Prostate gland (tissue), 2 donors: ENCODE results near the gene SAMD15. TPM values are rescaled to one million over a fixed set of nuclear protein-coding genes. Genes with fewer than 3 reads are reported as not detected.
"Not testable (repeated sequence)": the region's sequence is repeated elsewhere in the genome, so short reads cannot be mapped to it uniquely, and the experiment has no call there.

Source experiments
- DNase-seq: peaks from one replicate; pipeline ENCODE4 v3.0.0-alpha.2; 2019; ENCODE audit warnings: low spot score
- H3K27ac ChIP-seq, 2 donors: fragments of 200-600 bp; sonication (generic); 2 replicates each; pipeline ENCODE4 v1.5.1; 2017 to 2019
- H3K27me3 ChIP-seq: fragments of 200-600 bp; sonication (generic); replicated peaks from 2 replicates; pipeline ENCODE4 v1.5.1; 2019; ENCODE audit not compliant: insufficient read depth
- H3K36me3 ChIP-seq, 2 donors: fragments of 200-600 bp; sonication (generic); 1 replicate in 1 of 2; 2 replicates in 1 of 2; pipeline versions ENCODE4 v1.5.1 to v1.8.1; 2017 to 2019
- H3K4me1 ChIP-seq: fragments of 200-600 bp; sonication (generic); replicated peaks from 2 replicates; pipeline ENCODE4 v1.5.1; 2019
- H3K4me3 ChIP-seq, 2 donors: fragments of 200-600 bp; sonication (generic); 2 replicates each; pipeline ENCODE4 v1.5.1; 2017 to 2019
- H3K9me3 ChIP-seq: fragments of 200-600 bp; sonication (generic); 2 replicates; pipeline ENCODE4 v1.5.1; 2017
- CTCF ChIP-seq, 4 experiments: fragments of 200-600 bp in 2 of 4; fragments of 450-650 bp in 2 of 4; sonication (generic) in 2 of 4; IDR thresholded peaks; 1 replicate in 3 of 4; 2 replicates in 1 of 4; pipeline ENCODE4 v1.5.1; 2016 to 2019; ENCODE audit warnings: antibody characterized with exemption in 4 of 4, mild to moderate bottlenecking in 2 of 4, moderate library complexity in 2 of 4
- POLR2A ChIP-seq: fragments of 450-650 bp; IDR thresholded peaks from one replicate; pipeline ENCODE4 v1.6.1; 2016; ENCODE audit warnings: antibody characterized with exemption, mild to moderate bottlenecking
- POLR2AphosphoS5 ChIP-seq: sonication (generic); formaldehyde crosslinking; IDR thresholded peaks from one replicate; pipeline ENCODE4 v1.6.1; 2017; ENCODE audit warnings: antibody characterized with exemption
- WGBS: methylation state at CpG from one replicate; pipeline ENCODE4 v1.1.5; 2018; 5-methylcytosine and 5-hydroxymethylcytosine counted together
- intact Hi-C: fragments of 100-400 bp; cut with DNase I; formaldehyde crosslinking; loops from one replicate; pipeline ENCODE4 v1.14.2; 2022
- total RNA-seq, 2 donors: library from RNA; depleted of rRNA; stranded (reverse); fragments of >200 nt; gene quantifications; one replicate each; pipeline ENCODE4 v1.1.0, GENCODE V29; 2016

SAMD15 gene
- 1 to 10 TPM in 1 of 2 donors, under 1 TPM in 1; 0.96 to 2.9 TPM for total RNA-seq

DNA sequence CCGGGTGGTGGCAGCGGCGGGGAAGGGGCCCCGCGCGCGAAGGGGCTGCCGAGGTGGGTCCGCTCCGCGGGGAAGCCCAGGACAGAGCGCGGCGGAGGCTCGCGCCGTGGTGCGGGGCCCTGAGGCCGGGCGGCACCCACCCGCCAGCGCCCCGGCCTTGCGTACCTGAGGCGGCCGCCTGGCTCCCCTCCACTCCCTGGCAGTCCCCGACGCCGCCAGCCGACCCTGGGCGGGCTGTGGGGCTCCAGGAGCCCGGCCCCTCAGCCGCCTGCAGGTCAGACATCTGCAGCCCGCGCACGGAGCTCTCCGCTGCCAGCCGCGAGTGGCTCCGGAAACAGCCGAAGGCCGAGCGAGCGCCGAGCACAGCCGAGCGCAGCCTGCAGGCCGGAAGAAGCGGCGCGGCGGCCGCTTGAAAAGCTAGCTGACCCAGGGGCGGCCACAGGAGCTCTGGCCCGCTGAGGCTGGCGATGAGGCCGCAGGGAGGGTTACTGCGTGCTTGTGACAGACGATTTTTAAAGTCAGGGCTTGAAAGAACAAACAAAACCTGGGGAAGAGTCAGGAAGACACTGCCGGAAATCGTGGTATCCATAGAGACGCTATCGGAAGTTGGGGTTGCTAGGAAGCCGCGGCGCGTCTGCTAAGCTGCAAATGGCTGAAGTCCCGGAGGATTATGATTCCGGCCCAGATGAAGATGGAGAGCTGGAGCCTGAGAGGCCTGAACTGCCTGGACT lies at the start of gene SAMD15, which contains the start of gene TMED8:
Gene SAMD15, plus strand, starts transcription at position 609 of the 731 bp plus-strand sequence. Its CDS starts 40 bp downstream, at position 649.
Gene TMED8, minus strand, starts transcription at position 324 of the 731 bp plus-strand sequence. Its CDS starts 41 bp downstream, at position 283.
- peak; percentile 80 for TF ChIP-seq POLR2AphosphoS5
- TF ChIP-seq POLR2A = peak; percentile 31
- TF ChIP-seq CTCF (IDR thresholded peaks at IDR 0.05) = peak in 2 of 4 experiments; percentile 43 to 48
- peak; percentile 74 for DNase-seq
- intact Hi-C loops = loop anchor here (2.0 to 5.0 kb wide), 2 partner anchors 54 to 80 kb away; partner anchors contain the start of genes AHSA1 and VIPAS39
- H3K4me3 ChIP-seq = peak within 1 kb of the TSS; percentile 73
- no peaks in the 10 kb centered on the region for H3K9me3 ChIP-seq
- 0% methylated on average over 34 of the region's 69 CpGs for WGBS
- peak within 1 kb of the TSS; percentile 84 to 85 for H3K27ac ChIP-seq
- peaks cover 2% of the 10 kb centered on the region for H3K4me1 ChIP-seq
- no peaks in the 10 kb centered on the region for H3K36me3 ChIP-seq
- H3K27me3 ChIP-seq = no peaks in the 10 kb centered on the region

DNA sequence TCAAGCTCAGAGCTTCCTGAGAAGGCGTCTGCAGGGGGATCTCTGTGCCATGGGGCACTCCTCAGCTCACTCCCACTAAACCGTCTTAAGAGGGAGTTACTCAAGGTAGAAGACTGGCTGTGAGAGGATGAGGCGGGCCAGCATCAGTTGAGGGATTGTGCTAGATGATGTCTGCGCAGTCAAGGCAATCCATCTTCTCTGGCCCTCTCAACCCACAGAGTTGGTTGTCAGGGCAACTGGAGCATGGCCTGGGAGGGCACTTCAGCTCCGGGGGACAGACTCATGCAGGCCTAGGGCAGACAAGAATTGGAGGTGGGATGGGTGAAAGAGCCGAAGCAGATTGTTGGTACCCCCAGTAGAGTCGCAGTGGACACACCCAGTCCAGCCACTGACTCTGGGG lies 47.3 kb upstream of the SAMD15 start:
- Histone ChIP-seq H3K4me3 (no peak overlapping the region), H3K36me3 (no peaks in the 10 kb centered on the region), H3K9me3 (no peaks in the 10 kb centered on the region), H3K27ac (no peak overlapping the region), H3K27me3 (no peaks in the 10 kb centered on the region), H3K4me1 (no peaks in the 10 kb centered on the region)
- TF ChIP-seq CTCF (IDR thresholded peaks at IDR 0.05) (no peak), POLR2AphosphoS5 (no peak), POLR2A (no peak)
- no peak for DNase-seq
- intact Hi-C loops = no loop called here
- WGBS = 88% methylated on average over 7 of the region's 7 CpGs

DNA sequence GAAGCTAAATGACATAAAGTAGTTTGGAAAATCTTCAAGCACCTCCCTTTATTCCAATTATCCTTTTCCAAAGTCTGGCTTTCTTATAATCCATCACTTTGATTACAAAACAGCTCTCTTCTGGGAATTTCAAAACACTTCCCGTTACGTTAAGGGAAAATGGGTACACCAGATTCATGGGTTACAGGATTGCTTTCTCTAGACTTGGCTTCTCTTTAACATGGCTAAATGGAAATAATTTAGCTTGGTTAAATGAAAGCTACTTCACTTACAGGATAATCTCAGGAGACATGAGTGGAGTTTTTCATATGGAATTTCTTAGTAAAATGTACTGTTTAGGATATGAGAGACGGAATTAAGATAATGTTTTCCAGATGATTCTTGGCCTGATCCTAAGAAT lies 41.6 kb upstream of the SAMD15 start:
- no peak overlapping the region for H3K4me3 ChIP-seq
- no peak for DNase-seq
- WGBS = 97% methylated on average over 3 of the region's 3 CpGs
- no peaks in the 10 kb centered on the region for H3K27me3 ChIP-seq
- TF ChIP-seq POLR2A (no peak), POLR2AphosphoS5 (no peak), CTCF (IDR thresholded peaks at IDR 0.05) (no peak)
- no peaks in the 10 kb centered on the region for H3K36me3 ChIP-seq
- H3K27ac ChIP-seq = no peak overlapping the region
- H3K9me3 ChIP-seq = no peaks in the 10 kb centered on the region
- no peaks in the 10 kb centered on the region for H3K4me1 ChIP-seq
- intact Hi-C loops = no loop called here

DNA sequence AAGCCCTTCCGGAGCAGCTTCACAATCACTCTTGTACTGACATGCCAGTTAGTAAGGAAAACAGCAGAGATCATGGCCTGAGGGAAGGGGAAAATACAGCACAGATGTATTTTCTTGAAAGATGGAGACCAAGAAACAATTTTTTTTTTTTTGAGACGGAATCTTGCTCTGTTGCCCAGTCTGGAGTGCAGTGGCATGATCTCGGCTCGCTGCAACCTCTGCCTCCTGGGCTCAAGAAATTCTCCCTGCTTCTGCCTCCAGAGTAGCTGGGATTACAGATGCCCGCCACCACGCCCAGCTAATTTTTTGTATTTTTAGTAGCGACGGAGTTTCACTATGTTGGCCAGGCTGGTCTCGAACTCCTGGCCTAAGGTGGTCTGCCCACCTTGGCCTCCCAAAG lies 39.9 kb upstream of the SAMD15 start:
- H3K4me3 ChIP-seq, H3K9me3 ChIP-seq, H3K27me3 ChIP-seq, H3K36me3 ChIP-seq, intact Hi-C loops, H3K4me1 ChIP-seq, H3K27ac ChIP-seq, DNase-seq: not testable (repeated sequence)
- WGBS = 93% methylated on average over 9 of the region's 9 CpGs

DNA sequence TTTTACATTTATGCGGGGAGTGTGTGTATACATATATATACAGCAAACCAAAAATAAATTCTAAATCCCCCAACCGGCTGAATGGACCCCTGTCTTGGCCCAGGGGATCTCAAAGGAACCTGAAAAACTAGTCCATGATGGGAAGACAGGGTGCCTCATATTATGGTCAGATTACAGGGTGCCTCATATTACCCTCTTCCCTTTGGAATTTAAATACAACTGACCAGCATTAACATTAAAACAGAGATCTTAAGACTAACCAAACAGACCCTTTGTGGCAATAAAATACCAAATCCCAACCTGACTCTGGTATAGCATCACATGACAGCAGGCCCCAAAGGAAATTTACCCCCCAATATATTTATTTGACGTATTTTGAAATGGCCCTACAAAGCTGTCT lies 39.3 kb upstream of the SAMD15 start:
- intact Hi-C loops = no loop called here
- DNase-seq = no peak
- no peaks in the 10 kb centered on the region for H3K27me3 ChIP-seq
- no peaks in the 10 kb centered on the region for H3K36me3 ChIP-seq
- no peak overlapping the region for H3K4me3 ChIP-seq
- H3K4me1 ChIP-seq = no peaks in the 10 kb centered on the region
- TF ChIP-seq POLR2A = no peak
- TF ChIP-seq CTCF (IDR thresholded peaks at IDR 0.05) = no peak
- TF ChIP-seq POLR2AphosphoS5 = no peak
- H3K9me3 ChIP-seq = no peaks in the 10 kb centered on the region
- no peak overlapping the region for H3K27ac ChIP-seq
- 90% methylated on average over 3 of the region's 3 CpGs for WGBS
